Neural cell (in vitro differentiated cells): ENCODE results near the gene RFC4. TPM values are rescaled to one million over a fixed set of nuclear protein-coding genes. Genes with fewer than 3 reads are reported as not detected.

Source experiments
- H2AFZ ChIP-seq: fragments of 200-600, 300-800 bp; sonication (generic), shearing (Covaris generic); 2 replicates; pipeline ENCODE4 v1.6.0; 2014; ENCODE audit warnings: low read depth, mild to moderate bottlenecking, antibody characterized with exemption, low read length, moderate library complexity
- H3F3A ChIP-seq: fragments of 200-600 bp; shearing (Covaris generic); 2 replicates; pipeline ENCODE4 v1.6.1; 2016; ENCODE audit warnings: mild to moderate bottlenecking, moderate library complexity, mixed read lengths, antibody characterized with exemption, low read length; ENCODE audit not compliant: insufficient read depth, poor library complexity, severe bottlenecking
- H3K27ac ChIP-seq: fragments of 200-600, 300-800 bp; sonication (generic), shearing (Covaris generic); 2 replicates; pipeline ENCODE4 v1.5.1; 2014; ENCODE audit warnings: mild to moderate bottlenecking, low read length, moderate library complexity
- H3K27me3 ChIP-seq: fragments of 300-800, 200-600 bp; sonication (generic), shearing (Covaris generic); 2 replicates; pipeline ENCODE4 v1.6.0; 2014; ENCODE audit warnings: mild to moderate bottlenecking, low read depth, low read length, moderate library complexity; ENCODE audit not compliant: insufficient read depth
- H3K36me3 ChIP-seq: fragments of 300-800, 200-600 bp; sonication (generic), shearing (Covaris generic); 2 replicates; pipeline ENCODE4 v1.5.1; 2014; ENCODE audit warnings: mild to moderate bottlenecking, antibody characterized with exemption, low read length, moderate library complexity; ENCODE audit not compliant: insufficient read depth
- H3K4me2 ChIP-seq: fragments of 300-800, 200-600 bp; sonication (generic), shearing (Covaris generic); 2 replicates; pipeline ENCODE4 v1.6.0; 2014; ENCODE audit warnings: mild to moderate bottlenecking, low read length
- H3K4me3 ChIP-seq: fragments of 300-800, 200-600 bp; sonication (generic), shearing (Covaris generic); 2 replicates; pipeline ENCODE4 v1.5.1; 2014; ENCODE audit warnings: mild to moderate bottlenecking, low read length, moderate library complexity
- H3K79me2 ChIP-seq: fragments of 200-600 bp; shearing (Covaris generic); replicated peaks from 2 replicates; pipeline ENCODE4 v1.6.0; 2014; ENCODE audit warnings: mild to moderate bottlenecking, low read length, moderate library complexity; ENCODE audit not compliant: insufficient read depth
- H3K9ac ChIP-seq: fragments of 300-800, 200-600 bp; sonication (generic), shearing (Covaris generic); 2 replicates; pipeline ENCODE4 v1.6.1; 2016; ENCODE audit warnings: mild to moderate bottlenecking, low read length, mixed read lengths
- H3K9me2 ChIP-seq: fragments of 200-600 bp; shearing (Covaris generic); 2 replicates; pipeline ENCODE4 v1.6.1; 2016; ENCODE audit warnings: mild to moderate bottlenecking, low read length, mixed read lengths; ENCODE audit not compliant: insufficient read depth
- H3K9me3 ChIP-seq: fragments of 200-600, 300-800 bp; sonication (generic), shearing (Covaris generic); 2 replicates; pipeline ENCODE4 v1.6.1; 2016; ENCODE audit warnings: mild to moderate bottlenecking, mixed run types, low read length, moderate library complexity, mixed read lengths
- H4K20me1 ChIP-seq: fragments of 200-600 bp; shearing (Covaris generic); 2 replicates; pipeline ENCODE4 v1.6.1; 2016; ENCODE audit warnings: mild to moderate bottlenecking, mixed run types; ENCODE audit not compliant: insufficient read depth
- EP300 ChIP-seq: fragments of 450-650 bp; conservative IDR thresholded peaks from 2 replicates; pipeline ENCODE4 v1.6.1; 2014; ENCODE audit warnings: antibody characterized with exemption, mild to moderate bottlenecking, moderate library complexity; ENCODE audit not compliant: poor library complexity, severe bottlenecking
- EZH2 ChIP-seq: fragments of 200-600, 300-800 bp; shearing (Covaris generic), sonication (generic); IDR thresholded peaks from 2 replicates; pipeline ENCODE4 v1.6.1; 2014; ENCODE audit warnings: antibody characterized with exemption, low read length, borderline replicate concordance, mild to moderate bottlenecking; ENCODE audit not compliant: insufficient read depth, poor library complexity, severe bottlenecking
- MXI1 ChIP-seq: fragments of 450-650 bp; conservative IDR thresholded peaks from 2 replicates; pipeline ENCODE4 v1.6.1; 2014; ENCODE audit warnings: antibody characterized with exemption, mild to moderate bottlenecking; ENCODE audit not compliant: poor library complexity, severe bottlenecking
- POLR2AphosphoS5 ChIP-seq: IDR thresholded peaks from 2 replicates; pipeline ENCODE4 v1.6.1; 2012
- RAD21 ChIP-seq: fragments of 450-650 bp; conservative IDR thresholded peaks from 2 replicates; pipeline ENCODE4 v1.6.1; 2014; ENCODE audit warnings: antibody characterized with exemption, mild to moderate bottlenecking, moderate library complexity
- REST ChIP-seq: IDR thresholded peaks from 2 replicates; pipeline ENCODE4 v1.6.1; 2012; ENCODE audit warnings: borderline replicate concordance
- SMC3 ChIP-seq: fragments of 450-650 bp; conservative IDR thresholded peaks from 2 replicates; pipeline ENCODE4 v1.6.1; 2014; ENCODE audit warnings: antibody characterized with exemption, mild to moderate bottlenecking, moderate library complexity; ENCODE audit not compliant: poor library complexity
- TAF1 ChIP-seq: IDR thresholded peaks from 2 replicates; pipeline ENCODE4 v1.6.1; 2012; ENCODE audit warnings: low read depth
- polyA plus RNA-seq: library from polyadenylated mRNA; depleted of rRNA; stranded (reverse); fragments of >200 nt; gene quantifications from 2 replicates; pipeline ENCODE4 v1.2.3, GENCODE V29; 2014
- TF ChIP-seq, protein P1 (sequence below): fragments of 450-650 bp; IDR thresholded peaks from 2 replicates; pipeline ENCODE4 v1.5.1; 2014; ENCODE audit warnings: antibody characterized with exemption, mild to moderate bottlenecking, moderate library complexity; ENCODE audit not compliant: poor library complexity, severe bottlenecking

Gene RFC4
- polyA plus RNA-seq, 1 donor from 2014 or later, result 85.2 TPM

GRCh38 chr3:186779204-186779603 is 27.1 kb downstream of the RFC4 start:
- peaks cover 8% of the 10 kb centered on the region for H3K79me2 ChIP-seq
- H3K9me3 ChIP-seq, result no peaks in the 10 kb centered on the region
- no peaks in the 10 kb centered on the region for H3K27me3 ChIP-seq
- H3F3A ChIP-seq, result peaks cover 10% of the 10 kb centered on the region
- H3K36me3 ChIP-seq, result no peaks in the 10 kb centered on the region
- no peak overlapping the region for H3K9ac ChIP-seq
- H4K20me1 ChIP-seq, result peaks cover 2% of the 10 kb centered on the region
- H3K9me2 ChIP-seq, result no peaks in the 10 kb centered on the region
- H3K4me2 ChIP-seq, result no peak overlapping the region
- no peak overlapping the region for H2AFZ ChIP-seq
- H3K27ac ChIP-seq, result no peak overlapping the region
- no peak overlapping the region for H3K4me3 ChIP-seq
- TF ChIP-seq POLR2AphosphoS5 (no peak), MXI1 (no peak), REST (no peak), TAF1 (no peak), SMC3 (no peak), EP300 (no peak), RAD21 (no peak), EZH2 (no peak)
- TF ChIP-seq, protein P1, sequence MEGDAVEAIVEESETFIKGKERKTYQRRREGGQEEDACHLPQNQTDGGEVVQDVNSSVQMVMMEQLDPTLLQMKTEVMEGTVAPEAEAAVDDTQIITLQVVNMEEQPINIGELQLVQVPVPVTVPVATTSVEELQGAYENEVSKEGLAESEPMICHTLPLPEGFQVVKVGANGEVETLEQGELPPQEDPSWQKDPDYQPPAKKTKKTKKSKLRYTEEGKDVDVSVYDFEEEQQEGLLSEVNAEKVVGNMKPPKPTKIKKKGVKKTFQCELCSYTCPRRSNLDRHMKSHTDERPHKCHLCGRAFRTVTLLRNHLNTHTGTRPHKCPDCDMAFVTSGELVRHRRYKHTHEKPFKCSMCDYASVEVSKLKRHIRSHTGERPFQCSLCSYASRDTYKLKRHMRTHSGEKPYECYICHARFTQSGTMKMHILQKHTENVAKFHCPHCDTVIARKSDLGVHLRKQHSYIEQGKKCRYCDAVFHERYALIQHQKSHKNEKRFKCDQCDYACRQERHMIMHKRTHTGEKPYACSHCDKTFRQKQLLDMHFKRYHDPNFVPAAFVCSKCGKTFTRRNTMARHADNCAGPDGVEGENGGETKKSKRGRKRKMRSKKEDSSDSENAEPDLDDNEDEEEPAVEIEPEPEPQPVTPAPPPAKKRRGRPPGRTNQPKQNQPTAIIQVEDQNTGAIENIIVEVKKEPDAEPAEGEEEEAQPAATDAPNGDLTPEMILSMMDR, result no peak

GRCh38 chr3:186775999-186776398 is 30.3 kb downstream of the RFC4 start:
- no peaks in the 10 kb centered on the region for H3K9me2 ChIP-seq
- no peaks in the 10 kb centered on the region for H3K27me3 ChIP-seq
- no peaks in the 10 kb centered on the region for H4K20me1 ChIP-seq
- H3K9me3 ChIP-seq, result no peaks in the 10 kb centered on the region
- H3K27ac ChIP-seq, result no peak overlapping the region
- no peak overlapping the region for H2AFZ ChIP-seq
- TF ChIP-seq SMC3 (no peak), RAD21 (no peak), EP300 (no peak), REST (no peak), MXI1 (no peak), EZH2 (no peak), POLR2AphosphoS5 (no peak), TAF1 (no peak)
- TF ChIP-seq, protein P1, result no peak
- H3F3A ChIP-seq, result no peaks in the 10 kb centered on the region
- no peak overlapping the region for H3K4me3 ChIP-seq
- H3K4me2 ChIP-seq, result no peak overlapping the region
- H3K9ac ChIP-seq, result no peak overlapping the region
- no peaks in the 10 kb centered on the region for H3K36me3 ChIP-seq
- no peaks in the 10 kb centered on the region for H3K79me2 ChIP-seq
